ENCODE data around the gene RPS6KA2. TPM values are rescaled to one million over a fixed set of nuclear protein-coding genes. Genes with fewer than 3 reads are reported as not detected.

The RPS6KA2 gene
- total RNA-seq, 4 donors from 2014 or later = 64.9 to 101 (median 81.6) TPM

DNA sequence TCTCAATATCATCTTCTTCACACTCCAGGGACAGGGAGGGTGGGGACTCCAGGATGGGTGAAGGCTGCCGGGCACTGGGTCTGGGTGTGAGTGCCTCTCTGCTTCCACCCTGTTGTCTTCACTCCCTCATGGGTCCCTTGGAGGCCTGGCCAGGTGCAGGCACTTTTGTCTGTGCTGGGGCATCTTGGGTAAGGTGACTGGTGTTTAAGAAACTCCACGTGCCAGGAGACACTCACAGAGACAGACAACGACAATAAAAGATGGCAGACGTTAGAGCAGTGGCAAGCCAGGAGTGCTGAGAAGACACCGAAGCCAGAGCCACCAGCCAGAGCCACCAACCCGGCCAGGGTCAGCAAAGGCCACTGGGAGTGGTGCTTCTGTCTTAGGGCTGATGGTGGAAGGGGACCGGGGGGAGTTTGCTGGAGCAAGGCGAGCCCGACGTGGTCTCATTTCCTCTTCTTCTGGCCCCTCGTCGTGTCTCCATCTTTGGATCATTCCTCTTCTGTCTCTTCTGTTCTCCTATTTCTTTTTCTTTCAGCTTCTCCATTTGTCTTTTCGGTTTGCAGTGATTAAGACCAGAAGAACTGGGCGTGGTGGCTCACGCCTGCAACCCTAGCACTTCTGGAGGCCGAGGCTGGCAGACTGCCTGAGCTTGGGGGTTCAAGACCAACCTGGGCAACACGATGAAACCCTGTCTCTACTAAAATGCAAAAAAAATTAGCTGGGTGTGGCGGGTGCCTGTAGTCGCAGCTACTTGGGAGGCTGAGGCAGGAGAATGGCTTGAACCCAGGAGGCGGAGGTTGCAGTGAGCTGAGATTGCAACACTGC is 131.3 kb downstream of the RPS6KA2 start:
- 91 to 92% methylated on average over 20 of the region's 20 CpGs for WGBS, 2 donors
- Histone ChIP-seq H3K4me3 (replicated peaks in 1 of 3) (no peak overlapping the region), H3K4me1 (peaks cover 0 to 5% of the 10 kb centered on the region in 2 donors), H3K9me3 (no peaks in the 10 kb centered on the region), H3K27me3 (no peaks in the 10 kb centered on the region), H3K36me3 (peaks cover 22 to 30% of the 10 kb centered on the region in 2 donors), H3K27ac (no peak overlapping the region)
- no peak for DNase-seq
- intact Hi-C loops (cut with DNase I) = no loop called here
- no peak for TF ChIP-seq CTCF (IDR thresholded peaks at IDR 0.05)
- TF ChIP-seq POLR2A (IDR thresholded peaks at IDR 0.05) = no peak

DNA sequence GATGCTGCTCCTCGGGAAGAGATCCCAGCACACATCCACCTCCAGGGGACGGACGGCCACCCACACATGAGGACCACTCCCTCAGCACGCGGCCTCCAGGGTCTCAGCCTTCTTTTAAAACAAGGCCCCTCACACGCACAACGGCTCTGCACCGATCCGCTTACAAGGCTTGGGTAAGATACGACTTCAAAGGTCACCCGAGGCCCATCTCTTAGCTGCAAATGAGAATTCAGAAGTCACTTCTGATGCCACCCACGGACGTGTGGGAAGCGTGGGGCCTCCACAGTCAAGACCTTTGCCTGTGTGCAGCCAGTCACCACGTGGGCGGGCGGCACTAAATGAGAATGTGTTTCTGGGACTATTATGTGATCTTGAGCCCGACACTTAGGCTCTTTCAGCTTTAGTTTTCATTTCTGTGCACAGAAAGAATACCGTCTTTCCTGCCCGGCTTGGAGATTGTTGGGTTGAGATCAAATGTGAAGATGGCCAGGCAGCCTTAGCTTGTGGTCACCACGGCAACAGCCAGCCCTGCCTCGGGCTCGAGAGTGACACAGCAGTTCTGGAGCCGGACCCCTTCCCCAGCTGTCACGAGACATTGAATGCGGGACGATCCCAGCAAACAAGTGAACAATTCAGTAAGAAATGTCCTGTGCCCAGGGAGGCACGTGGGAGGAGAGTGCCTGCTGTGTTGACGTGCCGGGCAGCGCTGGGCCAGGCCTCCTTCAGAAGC is 132.1 kb downstream of the RPS6KA2 start:
- H3K9me3 ChIP-seq = no peaks in the 10 kb centered on the region
- 88 to 89% methylated on average over 26 to 31 of the region's 31 CpGs for WGBS, 2 donors
- H3K4me3 ChIP-seq (replicated peaks in 1 of 3) = no peak overlapping the region
- no peak overlapping the region for H3K27ac ChIP-seq
- intact Hi-C loops (cut with DNase I) = no loop called here
- peaks cover 19 to 29% of the 10 kb centered on the region in 2 donors for H3K36me3 ChIP-seq
- peaks cover 0 to 5% of the 10 kb centered on the region in 2 donors for H3K4me1 ChIP-seq
- H3K27me3 ChIP-seq = no peaks in the 10 kb centered on the region
- TF ChIP-seq CTCF (IDR thresholded peaks at IDR 0.05) (no peak), POLR2A (IDR thresholded peaks at IDR 0.05) (no peak)
- DNase-seq = no peak

DNA sequence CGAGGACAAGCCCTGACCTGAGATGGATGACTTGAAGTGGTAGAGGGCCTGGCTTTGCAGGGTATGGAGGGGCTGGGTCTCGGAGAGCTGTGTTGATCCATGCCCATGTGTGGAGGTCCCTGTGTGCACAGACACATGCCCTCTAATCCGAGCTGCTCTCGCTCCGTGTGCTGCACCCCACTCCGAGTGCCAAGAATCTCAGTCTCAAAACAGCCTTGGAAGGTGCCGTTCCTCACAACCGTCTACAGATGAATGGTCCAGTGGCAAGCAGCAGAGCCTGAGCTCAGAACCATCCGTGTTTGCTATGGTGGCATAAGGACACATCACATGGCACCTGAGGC is 133.0 kb downstream of the RPS6KA2 start:
- no peak overlapping the region for H3K27ac ChIP-seq
- peaks cover 19 to 28% of the 10 kb centered on the region in 2 donors for H3K36me3 ChIP-seq
- no peaks in the 10 kb centered on the region for H3K9me3 ChIP-seq
- TF ChIP-seq POLR2A (IDR thresholded peaks at IDR 0.05) (no peak), CTCF (IDR thresholded peaks at IDR 0.05) (no peak)
- 93 to 98% methylated on average over 9 of the region's 9 CpGs for WGBS, 2 donors
- intact Hi-C loops (cut with DNase I) = no loop called here
- H3K4me3 ChIP-seq (replicated peaks in 1 of 3) = no peak overlapping the region
- no peak for DNase-seq
- no peaks in the 10 kb centered on the region for H3K27me3 ChIP-seq
- peaks cover 0 to 5% of the 10 kb centered on the region in 2 donors for H3K4me1 ChIP-seq

DNA sequence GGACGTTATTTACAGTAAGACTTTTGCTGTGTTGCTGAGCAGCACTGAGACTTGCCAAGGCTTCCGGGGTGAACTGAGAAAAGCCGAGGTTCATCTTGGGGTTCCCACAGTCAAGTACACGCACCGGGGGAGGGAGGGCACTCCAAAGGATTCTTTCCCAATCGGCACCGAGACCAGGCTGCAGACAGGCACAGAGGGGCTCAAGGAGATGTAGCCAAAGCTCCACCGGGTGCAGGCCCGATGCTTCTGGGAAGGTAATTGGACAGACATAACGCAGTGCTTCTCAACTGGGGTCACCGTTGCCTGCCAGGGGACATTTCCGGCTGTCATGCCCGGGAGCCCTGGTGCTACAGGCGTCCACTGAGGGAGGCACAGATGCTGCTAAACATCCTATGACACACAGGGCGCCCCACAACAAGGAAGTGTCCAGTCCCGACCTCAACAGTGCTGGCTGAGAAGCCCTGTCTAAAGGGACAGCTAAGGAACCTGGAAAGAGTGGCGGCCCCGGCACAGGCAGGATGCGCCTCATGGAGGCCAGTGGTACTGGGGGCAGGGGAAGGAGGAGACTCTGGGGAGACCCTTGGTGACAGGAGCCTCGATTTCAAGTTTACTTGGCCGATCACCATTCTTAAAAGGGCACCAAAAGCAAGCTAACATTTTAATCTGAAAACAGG is 133.5 kb downstream of the RPS6KA2 start:
- H3K4me3 ChIP-seq (replicated peaks in 1 of 3) = no peak overlapping the region
- peaks cover 0 to 5% of the 10 kb centered on the region in 2 donors for H3K4me1 ChIP-seq
- H3K36me3 ChIP-seq = peaks cover 15 to 23% of the 10 kb centered on the region in 2 donors
- no peak overlapping the region for H3K27ac ChIP-seq
- 95 to 97% methylated on average over 12 to 21 of the region's 21 CpGs for WGBS, 2 donors
- no peaks in the 10 kb centered on the region for H3K27me3 ChIP-seq
- TF ChIP-seq POLR2A (IDR thresholded peaks at IDR 0.05) = no peak
- no peak for TF ChIP-seq CTCF (IDR thresholded peaks at IDR 0.05)
- no peak for DNase-seq
- intact Hi-C loops (cut with DNase I) = no loop called here
- no peaks in the 10 kb centered on the region for H3K9me3 ChIP-seq
